SHP77 (cell line): ENCODE results near the gene SPATA31A7.
"Not testable (repeated sequence)": the region's sequence is repeated elsewhere in the genome, so short reads cannot be mapped to it uniquely, and the experiment has no call there.

ENCODE experiments used
- DNase-seq, 2 experiments: peaks; one replicate each; lab custom pipeline; 2025; lab: John Stamatoyannopoulos, UW

The SPATA31A7 gene

DNA sequence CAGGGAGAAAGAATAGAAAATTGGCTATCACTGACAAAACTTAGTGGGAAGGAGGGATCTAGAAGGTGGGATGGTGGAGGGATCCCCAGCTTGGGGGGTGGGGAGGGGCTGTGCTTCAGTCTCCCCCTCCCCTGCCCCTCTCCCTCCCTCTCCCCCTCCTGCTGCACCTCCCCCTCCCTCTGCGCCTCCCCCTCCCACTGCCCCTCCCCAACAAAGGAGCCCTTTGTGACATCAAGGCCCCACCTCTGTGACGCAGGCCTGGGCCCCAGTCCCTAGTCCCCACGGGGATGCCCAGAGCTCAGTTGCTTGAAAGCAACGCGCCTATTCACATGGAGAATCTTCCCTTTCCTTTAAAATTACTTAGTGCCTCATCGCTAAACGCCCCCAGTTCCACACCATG, at the start of gene SPATA31A7:
TSS of gene SPATA31A7 (plus strand) at position 301 of the 400 bp plus-strand sequence. CDS start at position 330, 29 bp downstream.
- DNase-seq = not testable (repeated sequence)

DNA sequence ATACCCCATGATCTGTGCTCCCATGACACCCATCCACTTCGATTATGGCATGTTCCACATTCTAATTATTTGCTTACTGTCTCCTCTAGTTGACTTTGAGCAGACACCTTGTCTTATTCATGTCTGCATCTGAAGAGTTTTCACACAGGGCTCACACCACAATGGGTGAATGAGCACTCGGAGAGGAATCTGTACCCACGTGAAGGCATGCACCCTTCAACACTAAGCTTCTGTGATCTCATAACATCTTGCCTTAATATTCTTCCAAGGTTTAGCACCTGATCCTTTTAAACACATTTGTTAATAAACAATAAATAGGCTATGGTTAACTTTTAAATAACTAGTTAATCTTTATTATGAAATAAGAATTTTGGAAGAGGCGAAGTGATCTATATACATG, 36.6 kb downstream of the SPATA31A7 start:
- not testable (repeated sequence) for DNase-seq
